Left ventricle myocardium inferior (tissue), 1 donor: ENCODE results near the gene PPP1R8. TPM values are rescaled to one million over a fixed set of nuclear protein-coding genes. Genes with fewer than 3 reads are reported as not detected.

Experiments used
- DNase-seq: peaks from one replicate; pipeline ENCODE4 v3.0.0-alpha.2; 2020
- H3K27ac ChIP-seq: fragments of 200-600 bp; replicated peaks from 2 replicates; pipeline ENCODE4 v1.8.0; 2021
- H3K27me3 ChIP-seq: fragments of 200-600 bp; 2 replicates; pipeline ENCODE4 v1.8.0; 2021; ENCODE audit warnings: low read depth
- H3K36me3 ChIP-seq: fragments of 200-600 bp; 2 replicates; pipeline ENCODE4 v1.8.0; 2021
- H3K4me1 ChIP-seq: fragments of 200-600 bp; 2 replicates; pipeline ENCODE4 v1.8.0; 2021
- H3K4me3 ChIP-seq: fragments of 200-600 bp; 2 replicates; pipeline ENCODE4 v1.8.0; 2021; ENCODE audit warnings: mild to moderate bottlenecking, moderate library complexity
- H3K9me3 ChIP-seq: fragments of 200-600 bp; replicated peaks from 2 replicates; pipeline ENCODE4 v1.8.0; 2021
- intact Hi-C: fragments of 100-400 bp; cut with micrococcal nuclease; formaldehyde crosslinking; loops from one replicate; pipeline ENCODE4 v1.11.0; 2022
- total RNA-seq: library from RNA; stranded (reverse); fragmentation: NEBNext Ultra II Directional; extraction: Animal tissue kit (Norgen Biotek cat#: 25700); gene quantifications from one replicate; pipeline ENCODE4 v1.2.1, GENCODE V29; 2021
- TF ChIP-seq, protein P1 (sequence below): fragments of 200-600 bp; IDR thresholded peaks from 2 replicates; pipeline ENCODE4 v1.8.0; 2021; ENCODE audit warnings: antibody characterized with exemption, mild to moderate bottlenecking, borderline replicate concordance
- donor health status: DM: no; HTN: yes; CAD: no; lungs with severe emphysema.

PPP1R8 gene
- total RNA-seq, 1 donor from 2014 or later, result 24.0 TPM

DNA sequence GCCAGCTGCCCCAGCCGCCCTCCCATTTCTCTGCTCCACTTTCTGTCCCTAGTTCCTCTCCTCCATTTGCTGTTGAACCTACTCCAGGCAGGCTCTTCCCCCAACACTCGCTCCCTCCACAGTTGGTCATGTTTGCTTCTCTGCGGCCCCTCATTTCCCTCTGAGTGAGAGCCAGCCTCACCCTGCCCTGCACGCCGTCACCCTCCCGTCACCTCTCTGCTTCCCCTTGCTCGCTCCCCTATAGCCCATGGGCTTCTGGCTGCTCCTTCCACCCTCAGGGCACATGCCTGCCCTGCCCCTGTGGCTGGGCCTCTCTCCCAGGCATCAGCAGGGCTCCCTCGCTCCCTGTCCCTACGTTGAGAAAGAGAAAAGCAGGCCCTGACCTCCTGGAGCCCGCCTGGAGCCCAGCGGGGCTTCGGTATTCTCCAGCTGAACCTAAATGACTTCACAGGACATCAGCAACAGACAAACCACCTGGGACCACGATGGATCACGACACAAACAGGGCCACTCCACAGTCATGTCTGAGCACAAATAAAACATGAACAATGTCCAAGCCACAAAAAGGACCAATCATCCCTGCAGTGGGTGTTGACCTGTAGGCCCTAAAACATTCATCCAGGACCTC is 28.5 kb downstream of the PPP1R8 start:
- TF ChIP-seq, protein P1, sequence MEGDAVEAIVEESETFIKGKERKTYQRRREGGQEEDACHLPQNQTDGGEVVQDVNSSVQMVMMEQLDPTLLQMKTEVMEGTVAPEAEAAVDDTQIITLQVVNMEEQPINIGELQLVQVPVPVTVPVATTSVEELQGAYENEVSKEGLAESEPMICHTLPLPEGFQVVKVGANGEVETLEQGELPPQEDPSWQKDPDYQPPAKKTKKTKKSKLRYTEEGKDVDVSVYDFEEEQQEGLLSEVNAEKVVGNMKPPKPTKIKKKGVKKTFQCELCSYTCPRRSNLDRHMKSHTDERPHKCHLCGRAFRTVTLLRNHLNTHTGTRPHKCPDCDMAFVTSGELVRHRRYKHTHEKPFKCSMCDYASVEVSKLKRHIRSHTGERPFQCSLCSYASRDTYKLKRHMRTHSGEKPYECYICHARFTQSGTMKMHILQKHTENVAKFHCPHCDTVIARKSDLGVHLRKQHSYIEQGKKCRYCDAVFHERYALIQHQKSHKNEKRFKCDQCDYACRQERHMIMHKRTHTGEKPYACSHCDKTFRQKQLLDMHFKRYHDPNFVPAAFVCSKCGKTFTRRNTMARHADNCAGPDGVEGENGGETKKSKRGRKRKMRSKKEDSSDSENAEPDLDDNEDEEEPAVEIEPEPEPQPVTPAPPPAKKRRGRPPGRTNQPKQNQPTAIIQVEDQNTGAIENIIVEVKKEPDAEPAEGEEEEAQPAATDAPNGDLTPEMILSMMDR, result no peak
- intact Hi-C loops, result no loop called here
- H3K9me3 ChIP-seq, result no peaks in the 10 kb centered on the region
- no peaks in the 10 kb centered on the region for H3K36me3 ChIP-seq
- DNase-seq, result no peak
- H3K4me1 ChIP-seq, result peaks cover 19% of the 10 kb centered on the region
- H3K27ac ChIP-seq, result no peak overlapping the region
- H3K4me3 ChIP-seq, result no peak overlapping the region
- no peaks in the 10 kb centered on the region for H3K27me3 ChIP-seq

DNA sequence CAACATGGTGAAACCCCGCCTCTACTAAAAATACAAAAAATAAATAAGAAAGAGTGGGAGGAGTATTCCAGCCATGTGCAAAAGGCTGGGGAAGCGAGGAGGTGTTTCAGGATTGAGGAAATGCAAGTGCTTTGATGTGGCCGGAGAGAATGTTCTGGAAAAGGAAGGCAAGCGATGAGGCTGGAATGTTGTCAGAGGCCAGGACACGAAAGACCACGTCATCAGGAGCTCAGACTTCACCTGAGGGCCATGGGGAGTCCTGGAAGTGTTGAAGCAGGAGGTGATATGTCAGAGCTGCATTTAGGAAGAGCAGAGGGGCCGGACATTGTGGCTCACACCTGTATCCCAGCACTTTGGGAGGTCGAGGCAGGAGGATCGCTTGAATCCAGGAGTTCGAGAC is 30.9 kb downstream of the PPP1R8 start:
- no peak overlapping the region for H3K4me3 ChIP-seq
- no peaks in the 10 kb centered on the region for H3K9me3 ChIP-seq
- H3K4me1 ChIP-seq, result peaks cover 19% of the 10 kb centered on the region
- H3K36me3 ChIP-seq, result no peaks in the 10 kb centered on the region
- H3K27ac ChIP-seq, result no peak overlapping the region
- H3K27me3 ChIP-seq, result no peaks in the 10 kb centered on the region
- DNase-seq, result no peak
- TF ChIP-seq, protein P1, result no peak
- intact Hi-C loops, result no loop called here

- Histone ChIP-seq H3K36me3 (no peaks in the 10 kb centered on the region), H3K27ac (peak overlapping the region; percentile 52), H3K4me1 (peaks cover 19% of the 10 kb centered on the region), H3K9me3 (no peaks in the 10 kb centered on the region), H3K4me3 (no peak overlapping the region), H3K27me3 (no peaks in the 10 kb centered on the region)
- intact Hi-C loops, result no loop called here
- no peak for DNase-seq
- TF ChIP-seq, protein P1, result no peak
Measured at GRCh38 chr1:27862004-27862403, 31.4 kb downstream of the PPP1R8 start.

DNA sequence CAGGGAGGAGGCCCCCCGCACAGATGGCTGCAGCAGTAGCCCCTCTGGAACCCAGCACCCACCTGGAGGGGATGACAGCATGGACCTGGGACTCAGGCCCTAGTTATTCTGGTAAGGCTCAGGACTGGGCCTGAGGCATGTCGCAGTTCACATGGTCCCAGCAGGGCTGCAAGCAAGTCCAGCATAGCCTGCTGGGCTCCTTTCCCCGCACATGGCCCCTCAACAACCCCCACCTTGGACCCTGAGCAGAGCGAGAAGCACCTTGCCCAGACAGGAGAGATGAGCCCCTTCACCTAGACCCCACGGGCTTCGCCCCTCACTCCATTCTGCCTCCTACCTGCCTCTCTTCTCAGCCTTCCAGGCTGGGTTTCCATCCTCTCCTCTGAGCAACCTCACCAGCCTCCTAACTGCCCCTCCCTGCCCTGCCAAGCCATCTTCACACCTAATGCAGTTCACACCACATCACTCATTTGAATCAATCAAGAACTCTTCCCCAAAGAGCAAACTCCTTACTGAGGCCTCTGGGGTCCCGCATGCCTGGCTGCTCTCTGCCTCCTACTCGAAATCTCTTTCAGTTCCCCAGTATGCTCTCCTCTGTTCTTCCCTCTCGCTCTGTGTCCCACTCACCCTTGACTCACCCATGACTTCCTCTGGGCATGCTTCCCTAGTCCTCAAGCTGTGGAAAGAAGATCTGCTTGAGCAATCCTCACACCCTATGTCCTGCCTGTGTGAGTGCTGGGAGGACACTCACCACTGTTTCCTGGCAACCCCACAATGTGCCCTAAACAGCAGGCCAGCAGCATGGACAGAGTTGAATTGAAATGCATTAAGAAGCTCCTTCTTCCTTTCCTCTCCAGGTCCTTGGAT is 32.3 kb downstream of the PPP1R8 start:
- Histone ChIP-seq H3K4me1 (peaks cover 19% of the 10 kb centered on the region), H3K4me3 (no peak overlapping the region)
- DNase-seq, result peak; percentile 49

GRCh38 chr1:27863538-27863915 is 32.9 kb downstream of the PPP1R8 start:
- Histone ChIP-seq H3K4me1 (peaks cover 13% of the 10 kb centered on the region), H3K36me3 (no peaks in the 10 kb centered on the region), H3K9me3 (no peaks in the 10 kb centered on the region), H3K4me3 (no peak overlapping the region), H3K27me3 (no peaks in the 10 kb centered on the region), H3K27ac (peak overlapping the region; percentile 52)
- TF ChIP-seq, protein P1, result no peak
- no peak for DNase-seq
- intact Hi-C loops, result no loop called here

More for the DNA sequence above, 32.3 kb downstream of the PPP1R8 start:
- Histone ChIP-seq H3K27me3 (no peaks in the 10 kb centered on the region), H3K9me3 (no peaks in the 10 kb centered on the region), H3K27ac (peak overlapping the region; percentile 52), H3K36me3 (no peaks in the 10 kb centered on the region)
- intact Hi-C loops, result no loop called here
- TF ChIP-seq, protein P1, result no peak
